K562 (cell line): Measurements from ENCODE around the gene KIF6. TPM values are rescaled to one million over a fixed set of nuclear protein-coding genes. Genes with fewer than 3 reads are reported as not detected.

Experiments
- ARID3B ChIP-seq: fragments of 250-450 bp; sonication (Bioruptor Pico); IDR thresholded peaks from 2 replicates; pipeline ENCODE4 v1.4.0; 2020; ENCODE audit warnings: borderline replicate concordance
- BCOR ChIP-seq: fragments of 450-650 bp; IDR thresholded peaks from 2 replicates; pipeline ENCODE4 v1.6.1; 2016
- BRCA1 ChIP-seq, 2 experiments: fragments of 450-650 bp in 1 of 2; sonication (generic) in 1 of 2; formaldehyde crosslinking in 1 of 2; IDR thresholded peaks; 2 replicates each; pipeline versions ENCODE4 v1.5.0 to v1.6.1; 2017 to 2020; ENCODE audit warnings: mild to moderate bottlenecking in 1 of 2, missing genetic modification reagents in 1 of 2
- EGR1 ChIP-seq: fragments of 450-650 bp; conservative IDR thresholded peaks from 2 replicates; pipeline ENCODE4 v1.6.1; 2017; ENCODE audit warnings: mild to moderate bottlenecking
- FOXJ3 ChIP-seq: sonication (generic); formaldehyde crosslinking; IDR thresholded peaks from 2 replicates; pipeline ENCODE4 v1.4.0; 2020; ENCODE audit warnings: mild to moderate bottlenecking, missing genetic modification reagents
- HDAC2 ChIP-seq: fragments of 450-650 bp; IDR thresholded peaks from 2 replicates; pipeline ENCODE4 v1.6.1; 2016; ENCODE audit warnings: mild to moderate bottlenecking
- MTA2 ChIP-seq: fragments of 450-650 bp; IDR thresholded peaks from 2 replicates; pipeline ENCODE4 v1.6.1; 2016; ENCODE audit warnings: low read depth
- RCOR1 ChIP-seq, 2 experiments: IDR thresholded peaks; 2 replicates each; pipeline ENCODE4 v1.6.1; 2012; ENCODE audit warnings: low read depth in 2 of 2, low read length in 2 of 2, borderline replicate concordance in 1 of 2, improper control_type of control experiment in 1 of 2
- USF1 ChIP-seq: sonication (generic); formaldehyde crosslinking; IDR thresholded peaks from 2 replicates; pipeline ENCODE4 v1.9.0; 2022; ENCODE audit warnings: mild to moderate bottlenecking, missing genetic modification reagents
- ZFP36 ChIP-seq: fragments of 150-350 bp; IDR thresholded peaks from 2 replicates; pipeline ENCODE4 v1.6.1; 2018; ENCODE audit warnings: low read length, low read depth; ENCODE audit not compliant: partially characterized antibody
- polyA plus RNA-seq, 8 experiments: library from polyadenylated mRNA; depleted of rRNA in 4 of 8; stranded (reverse) in 5 of 8; unstranded in 3 of 8; fragments of >200 nt; fragmentation: Nextera tagmentation in 2 of 8; fragmentation: Illumina TruSeq in 1 of 8; extraction: Ambion mirVana in 2 of 8; extraction: Trizol in 1 of 8; gene quantifications; 2 replicates each; pipeline versions ENCODE4 v1.2.1 to v1.2.3, GENCODE V29; 2011 to 2014; ENCODE audit warnings: inconsistent platforms in 1 of 8, missing spikeins in 1 of 8
- total RNA-seq, 7 experiments: library from RNA; depleted of rRNA in 6 of 7; stranded (reverse); fragments of >200 nt in 6 of 7; fragmentation: Illumina TruSeq in 2 of 7; extraction: Trizol in 2 of 7; gene quantifications; 2 replicates each; pipeline versions ENCODE4 v1.2.1 to v1.2.3, GENCODE V29; 2011 to 2021; ENCODE audit warnings: low replicate concordance in 1 of 7
- TF ChIP-seq, protein P1 (sequence below): IDR thresholded peaks from 2 replicates; pipeline ENCODE4 v1.6.1; 2016; ENCODE audit warnings: missing genetic modification characterization, missing compliant biosample characterization

KIF6 gene
- total and polyA plus RNA-seq, 9 of the 15 experiments (the other 6 are each of a cell fraction or from before 2014, with no cell fraction given) = not detected

DNA sequence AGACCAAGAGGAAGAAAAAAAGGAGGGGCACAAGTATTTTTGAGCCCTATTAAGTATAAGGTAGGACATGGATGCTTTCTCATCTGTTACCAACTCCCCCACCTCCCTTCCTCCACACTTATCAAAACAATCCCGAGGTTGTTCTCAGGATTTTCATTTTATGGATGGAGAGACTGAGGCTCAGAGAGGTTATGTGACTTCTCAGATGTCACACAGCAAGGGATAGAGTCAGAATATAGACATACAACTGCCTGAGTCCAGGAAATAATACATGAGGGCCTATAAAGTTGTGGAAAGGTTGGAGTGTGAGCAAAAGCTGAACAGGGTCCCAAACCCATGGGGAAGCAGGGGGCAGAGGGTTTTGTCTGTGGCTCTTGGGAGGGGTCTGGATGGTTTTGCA, 430.3 kb downstream of the KIF6 start (continued):
- no peak for TF ChIP-seq USF1 (CRISPR knock-in tag)
- TF ChIP-seq RCOR1 (IDR thresholded peaks at IDR 0.05; ENCODE audit: borderline replicate concordance in 1 of 2, low read depth in 2 of 2, low read length in 2 of 2) = peak in 1 of 2 experiments; percentile 4; a peak in 1 of 4 replicates
- TF ChIP-seq, protein P1, sequence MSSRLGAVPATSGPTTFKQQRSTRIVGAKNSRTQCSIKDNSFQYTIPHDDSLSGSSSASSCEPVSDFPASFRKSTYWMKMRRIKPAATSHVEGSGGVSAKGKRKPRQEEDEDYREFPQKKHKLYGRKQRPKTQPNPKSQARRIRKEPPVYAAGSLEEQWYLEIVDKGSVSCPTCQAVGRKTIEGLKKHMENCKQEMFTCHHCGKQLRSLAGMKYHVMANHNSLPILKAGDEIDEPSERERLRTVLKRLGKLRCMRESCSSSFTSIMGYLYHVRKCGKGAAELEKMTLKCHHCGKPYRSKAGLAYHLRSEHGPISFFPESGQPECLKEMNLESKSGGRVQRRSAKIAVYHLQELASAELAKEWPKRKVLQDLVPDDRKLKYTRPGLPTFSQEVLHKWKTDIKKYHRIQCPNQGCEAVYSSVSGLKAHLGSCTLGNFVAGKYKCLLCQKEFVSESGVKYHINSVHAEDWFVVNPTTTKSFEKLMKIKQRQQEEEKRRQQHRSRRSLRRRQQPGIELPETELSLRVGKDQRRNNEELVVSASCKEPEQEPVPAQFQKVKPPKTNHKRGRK (tag) = no peak
- 0 out of 2 replicates have a peak, but pooled peaks have one; percentile 30 for TF ChIP-seq HDAC2
- no peak for TF ChIP-seq BRCA1 (IDR thresholded peaks at IDR 0.05)
- TF ChIP-seq BRCA1 (CRISPR knock-in tag; IDR thresholded peaks at IDR 0.05) = no peak
- no peak for TF ChIP-seq EGR1
- TF ChIP-seq ZFP36 = peak; percentile 71
- no peak for TF ChIP-seq MTA2
- peak; percentile 83 for TF ChIP-seq BCOR
- no peak for TF ChIP-seq FOXJ3 (CRISPR knock-in tag)
- TF ChIP-seq ARID3B (CRISPR knock-in tag) = no peak
